NCI-H1105 treated with DMSO at 0.1 percent for 48 hours (cell line): ENCODE measurements around the gene RAB17.
"Not testable (repeated sequence)": the region's sequence is repeated elsewhere in the genome, so short reads cannot be mapped to it uniquely, and the experiment has no call there.

Experiments
- DNase-seq: peaks from one replicate; lab custom pipeline; 2025; lab: John Stamatoyannopoulos, UW

The RAB17 gene

GRCh38 chr2:237598468-237599208, 8.1 kb upstream of the RAB17 start:
- no peak for DNase-seq

- DNase-seq: no peak
Observed at GRCh38 chr2:237597196-237598145, 6.9 kb upstream of the RAB17 start.

- DNase-seq: no peak
Observed at GRCh38 chr2:237596520-237597195, 6.1 kb upstream of the RAB17 start.

- DNase-seq: not testable (repeated sequence)
Observed at GRCh38 chr2:237595829-237596519, 5.4 kb upstream of the RAB17 start.

GRCh38 chr2:237594514-237594871, 4.0 kb upstream of the RAB17 start:
- DNase-seq: no peak

GRCh38 chr2:237593596-237594320, 3.2 kb upstream of the RAB17 start:
- DNase-seq: no peak

GRCh38 chr2:237593036-237593435, 2.5 kb upstream of the RAB17 start:
- no peak for DNase-seq

GRCh38 chr2:237592425-237592980, 2.0 kb upstream of the RAB17 start:
- DNase-seq: no peak

- DNase-seq: peak; percentile 25
Observed at GRCh38 chr2:237591141-237591881, 777 bp upstream of the RAB17 start.

- DNase-seq: no peak
Observed at GRCh38 chr2:237588044-237588696, 2.4 kb downstream of the RAB17 start.

- no peak for DNase-seq
Observed at GRCh38 chr2:237585590-237586221, 4.8 kb downstream of the RAB17 start.

GRCh38 chr2:237583385-237584295, 6.9 kb downstream of the RAB17 start:
- no peak for DNase-seq

GRCh38 chr2:237581751-237582746, 8.5 kb downstream of the RAB17 start:
- peak; percentile 2 for DNase-seq

- no peak for DNase-seq
Observed at GRCh38 chr2:237581326-237581725, 9.2 kb downstream of the RAB17 start.

- DNase-seq: no peak
Observed at GRCh38 chr2:237577956-237578870, 12.3 kb downstream of the RAB17 start.

- no peak for DNase-seq
Observed at GRCh38 chr2:237577458-237577857, 13.1 kb downstream of the RAB17 start.
